BE2C (cell line): ENCODE data around the gene PATZ1.

Experiments used
- DNase-seq: peaks from one replicate; pipeline ENCODE4 v3.0.0-alpha.2; 2020
- H3K27me3 ChIP-seq: fragments of 250-450 bp; sonication (Bioruptor Pico); 2 replicates; pipeline ENCODE4 v1.5.1; 2020; ENCODE audit warnings: mild to moderate bottlenecking
- H3K36me3 ChIP-seq: fragments of 250-450 bp; sonication (Bioruptor Pico); 2 replicates; pipeline ENCODE4 v1.5.1; 2020; ENCODE audit warnings: mild to moderate bottlenecking
- H3K4me1 ChIP-seq: fragments of 250-450 bp; sonication (Bioruptor Pico); 2 replicates; pipeline ENCODE4 v1.5.1; 2020
- H3K4me3 ChIP-seq: 2 replicates; pipeline ENCODE4 v1.5.1; 2011; ENCODE audit warnings: low read depth, low read length
- H3K9me3 ChIP-seq: fragments of 250-450 bp; sonication (Bioruptor Pico); 2 replicates; pipeline ENCODE4 v1.5.1; 2020
- CTCF ChIP-seq: IDR thresholded peaks from 2 replicates; pipeline ENCODE4 v1.5.1; 2012; ENCODE audit warnings: mild to moderate bottlenecking, low read depth, low read length

The PATZ1 gene

GRCh38 chr22:31340360-31340759, 5.8 kb downstream of the PATZ1 start:
- TF ChIP-seq CTCF = no peak
- no peaks in the 10 kb centered on the region for H3K9me3 ChIP-seq
- H3K36me3 ChIP-seq = peaks cover 79% of the 10 kb centered on the region
- H3K27me3 ChIP-seq = no peaks in the 10 kb centered on the region
- no peak for DNase-seq
- peaks cover 15% of the 10 kb centered on the region for H3K4me1 ChIP-seq
- no peak overlapping the region for H3K4me3 ChIP-seq

GRCh38 chr22:31339148-31339832, 6.9 kb downstream of the PATZ1 start:
- no peak for DNase-seq
- H3K36me3 ChIP-seq = peaks cover 83% of the 10 kb centered on the region
- H3K9me3 ChIP-seq = no peaks in the 10 kb centered on the region

GRCh38 chr22:31337178-31337577, 9.0 kb downstream of the PATZ1 start:
- Histone ChIP-seq H3K27me3 (no peaks in the 10 kb centered on the region), H3K4me3 (no peak overlapping the region), H3K9me3 (no peaks in the 10 kb centered on the region), H3K4me1 (no peaks in the 10 kb centered on the region), H3K36me3 (peaks cover 82% of the 10 kb centered on the region)
- no peak for DNase-seq
- no peak for TF ChIP-seq CTCF

More at GRCh38 chr22:31339148-31339832, 6.9 kb downstream of the PATZ1 start:
- peaks cover 8% of the 10 kb centered on the region for H3K4me1 ChIP-seq
- no peak for TF ChIP-seq CTCF
- H3K4me3 ChIP-seq = no peak overlapping the region
- no peaks in the 10 kb centered on the region for H3K27me3 ChIP-seq

- peaks cover 78% of the 10 kb centered on the region for H3K36me3 ChIP-seq
- H3K4me1 ChIP-seq = no peaks in the 10 kb centered on the region
- H3K27me3 ChIP-seq = no peaks in the 10 kb centered on the region
- DNase-seq = no peak
- H3K9me3 ChIP-seq = no peaks in the 10 kb centered on the region
- no peak for TF ChIP-seq CTCF
- H3K4me3 ChIP-seq = no peak overlapping the region
Measured at GRCh38 chr22:31334329-31334728, 11.8 kb downstream of the PATZ1 start.

GRCh38 chr22:31333641-31334040, 12.5 kb downstream of the PATZ1 start:
- H3K4me1 ChIP-seq = no peaks in the 10 kb centered on the region
- peaks cover 83% of the 10 kb centered on the region for H3K36me3 ChIP-seq

More at GRCh38 chr22:31333641-31334040, 12.5 kb downstream of the PATZ1 start:
- DNase-seq = no peak
- H3K27me3 ChIP-seq = no peaks in the 10 kb centered on the region
- no peak for TF ChIP-seq CTCF
- H3K9me3 ChIP-seq = no peaks in the 10 kb centered on the region
- no peak overlapping the region for H3K4me3 ChIP-seq
